ENCODE measurements around the gene CYLD. TPM values are rescaled to one million over a fixed set of nuclear protein-coding genes. Genes with fewer than 3 reads are reported as not detected.

Gene CYLD
- total and polyA plus RNA-seq, 2 experiments from 2014 or later, result 6.9 to 30.9 TPM

- TF ChIP-seq ZNF462 (CRISPR knock-in tag; IDR thresholded peaks at IDR 0.05) (no peak), POLR2AphosphoS5 (IDR thresholded peaks at IDR 0.05; ENCODE audit: low read depth) (no peak), REST (IDR thresholded peaks at IDR 0.05; ENCODE audit: unreplicated experiment) (no peak), STAT1 (IDR thresholded peaks at IDR 0.05; ENCODE audit: unreplicated experiment) (no peak), NANOG (IDR thresholded peaks at IDR 0.05; ENCODE audit: borderline replicate concordance) (no peak), CTCF (conservative IDR thresholded peaks at IDR 0.05; ENCODE audit: low read depth in 2 of 2) (no peak)
Observed at GRCh38 chr16:50694206-50694605, 47.7 kb upstream of the CYLD start (continued).

Data from GM23338 (cell line).